ENCODE data around the gene SMIM35. TPM values are rescaled to one million over a fixed set of nuclear protein-coding genes. Genes with fewer than 3 reads are reported as not detected.

The SMIM35 gene
- total RNA-seq, 2 experiments from 2014 or later: not detected

GRCh38 chr11:117976445-117976844 is 110.3 kb downstream of the SMIM35 start:
- Mint-ChIP-seq H3K9me3 (peaks cover 5% of the 10 kb centered on the region), H3K4me1 (peaks cover 82% of the 10 kb centered on the region), H3K27me3 (no peaks in the 10 kb centered on the region), H3K4me3 (no peak overlapping the region), H3K27ac (peak overlapping the region; percentile 85), H3K36me3 (peaks cover 42% of the 10 kb centered on the region)
- DNase-seq: no peak

DNA sequence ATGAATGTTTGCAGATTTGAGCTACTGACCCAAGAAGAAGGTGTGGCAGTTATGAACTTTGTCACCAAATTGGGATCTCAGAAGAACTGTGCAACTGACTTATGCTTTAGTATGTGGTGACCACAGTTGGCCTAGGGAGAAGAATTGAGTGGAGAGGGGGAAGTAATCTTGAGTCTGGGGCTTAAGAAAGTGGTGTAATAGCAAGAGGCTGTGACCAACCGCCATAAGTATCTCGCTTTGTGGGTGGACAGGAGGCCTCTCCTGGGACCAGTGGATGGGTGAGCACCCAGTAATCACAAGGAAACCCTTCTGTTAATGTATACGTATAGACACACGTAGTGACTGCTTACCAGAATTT is 113.3 kb downstream of the SMIM35 start:
- H3K36me3 Mint-ChIP-seq: peaks cover 35% of the 10 kb centered on the region
- no peak for DNase-seq
- H3K4me3 Mint-ChIP-seq: no peak overlapping the region
- no peaks in the 10 kb centered on the region for H3K27me3 Mint-ChIP-seq
- peaks cover 5% of the 10 kb centered on the region for H3K9me3 Mint-ChIP-seq
- peaks cover 89% of the 10 kb centered on the region for H3K4me1 Mint-ChIP-seq
- H3K27ac Mint-ChIP-seq: peak overlapping the region; percentile 50

DNA sequence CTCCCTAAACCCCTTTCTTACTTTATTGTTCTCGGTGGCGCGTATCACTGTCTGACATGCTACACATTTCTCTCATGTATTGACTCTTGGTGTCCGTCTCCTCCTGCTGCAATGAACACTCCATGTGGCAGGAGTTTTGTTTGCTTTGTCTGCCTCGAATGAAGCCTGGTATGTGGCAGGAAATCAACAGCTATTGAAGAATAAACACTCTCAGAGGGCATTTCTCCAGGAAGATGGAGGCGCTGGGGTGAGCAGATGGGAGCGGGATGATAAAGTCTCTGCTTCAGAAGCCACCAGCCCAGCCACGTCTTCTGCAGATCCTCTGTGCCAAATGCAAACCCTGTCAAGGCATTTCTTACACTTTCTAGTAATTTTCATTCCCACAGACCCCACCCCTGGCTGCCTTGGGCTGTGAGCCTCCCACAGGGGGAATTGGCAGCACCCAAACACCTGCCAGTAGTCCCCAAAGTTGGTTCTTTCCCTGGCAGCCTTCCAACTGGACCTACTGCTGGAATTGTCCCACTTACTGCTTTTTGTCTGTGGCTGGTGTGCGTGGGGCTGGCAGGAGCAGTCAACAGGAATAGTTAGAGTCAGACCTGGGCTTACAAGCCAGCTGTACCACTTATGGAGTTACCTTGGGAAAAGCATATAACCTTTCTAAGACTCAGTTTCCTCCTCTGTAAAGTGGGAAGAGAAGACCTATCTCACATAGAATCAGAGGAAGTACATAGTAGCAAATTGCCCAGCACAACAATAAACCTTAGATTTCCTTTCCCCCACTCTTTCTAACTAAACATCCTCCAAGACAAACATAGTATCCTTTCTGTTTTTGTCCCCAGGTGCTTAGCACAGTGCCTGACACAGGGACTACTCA is 113.9 kb downstream of the SMIM35 start:
- DNase-seq: no peak
- peaks cover 85% of the 10 kb centered on the region for H3K4me1 Mint-ChIP-seq
- peak overlapping the region; percentile 66 for H3K27ac Mint-ChIP-seq
- H3K4me3 Mint-ChIP-seq: no peak overlapping the region
- H3K27me3 Mint-ChIP-seq: no peaks in the 10 kb centered on the region
- H3K36me3 Mint-ChIP-seq: peaks cover 32% of the 10 kb centered on the region
- H3K9me3 Mint-ChIP-seq: peaks cover 5% of the 10 kb centered on the region

GRCh38 chr11:117972044-117972443 is 114.7 kb downstream of the SMIM35 start:
- peaks cover 24% of the 10 kb centered on the region for H3K36me3 Mint-ChIP-seq
- H3K4me1 Mint-ChIP-seq: peaks cover 76% of the 10 kb centered on the region
- H3K27ac Mint-ChIP-seq: no peak overlapping the region
- peaks cover 2% of the 10 kb centered on the region for H3K9me3 Mint-ChIP-seq
- H3K4me3 Mint-ChIP-seq: no peak overlapping the region
- no peak for DNase-seq
- H3K27me3 Mint-ChIP-seq: no peaks in the 10 kb centered on the region

GRCh38 chr11:117970400-117971024 is 116.3 kb downstream of the SMIM35 start:
- Mint-ChIP-seq H3K36me3 (peaks cover 10% of the 10 kb centered on the region), H3K27me3 (no peaks in the 10 kb centered on the region), H3K9me3 (no peaks in the 10 kb centered on the region), H3K27ac (peak overlapping the region; percentile 80), H3K4me3 (peak overlapping the region; percentile 9), H3K4me1 (peaks cover 66% of the 10 kb centered on the region)
- DNase-seq: peak; percentile 28

GRCh38 chr11:117969160-117969991 is 117.4 kb downstream of the SMIM35 start:
- Mint-ChIP-seq H3K27ac (peak overlapping the region; percentile 43), H3K27me3 (no peaks in the 10 kb centered on the region), H3K4me3 (no peak overlapping the region), H3K36me3 (peaks cover 3% of the 10 kb centered on the region), H3K4me1 (peaks cover 55% of the 10 kb centered on the region), H3K9me3 (no peaks in the 10 kb centered on the region)
- DNase-seq: no peak

DNA sequence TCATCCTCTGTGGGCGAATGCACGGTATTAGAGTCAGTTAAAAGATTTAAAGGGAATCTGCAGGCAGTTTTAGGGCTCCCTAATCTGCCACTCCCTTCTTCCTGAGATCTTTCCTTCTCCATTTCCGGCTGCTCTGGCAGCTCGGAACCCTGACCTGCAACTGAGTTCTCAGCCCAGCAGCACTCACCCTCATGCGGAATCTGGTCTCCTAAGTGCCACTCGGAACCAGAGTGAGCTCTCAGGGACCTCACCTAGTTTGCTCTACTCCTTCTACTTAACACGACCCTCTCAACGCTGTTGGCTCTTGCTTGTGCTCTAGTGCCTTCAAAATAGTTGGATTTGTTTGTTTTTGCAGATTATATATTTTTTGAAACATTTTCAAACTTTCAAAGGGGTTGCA is 119.9 kb downstream of the SMIM35 start:
- Mint-ChIP-seq H3K4me1 (peaks cover 33% of the 10 kb centered on the region), H3K36me3 (peaks cover 5% of the 10 kb centered on the region), H3K9me3 (no peaks in the 10 kb centered on the region), H3K27ac (no peak overlapping the region), H3K4me3 (no peak overlapping the region), H3K27me3 (no peaks in the 10 kb centered on the region)
- DNase-seq: no peak

- Mint-ChIP-seq H3K9me3 (peaks cover 11% of the 10 kb centered on the region), H3K4me3 (no peak overlapping the region), H3K36me3 (peaks cover 19% of the 10 kb centered on the region), H3K27me3 (no peaks in the 10 kb centered on the region), H3K4me1 (peaks cover 33% of the 10 kb centered on the region), H3K27ac (no peak overlapping the region)
- DNase-seq: no peak
These were observed 123.9 kb downstream of the SMIM35 start for GRCh38 chr11:117962826-117963225.

DNA sequence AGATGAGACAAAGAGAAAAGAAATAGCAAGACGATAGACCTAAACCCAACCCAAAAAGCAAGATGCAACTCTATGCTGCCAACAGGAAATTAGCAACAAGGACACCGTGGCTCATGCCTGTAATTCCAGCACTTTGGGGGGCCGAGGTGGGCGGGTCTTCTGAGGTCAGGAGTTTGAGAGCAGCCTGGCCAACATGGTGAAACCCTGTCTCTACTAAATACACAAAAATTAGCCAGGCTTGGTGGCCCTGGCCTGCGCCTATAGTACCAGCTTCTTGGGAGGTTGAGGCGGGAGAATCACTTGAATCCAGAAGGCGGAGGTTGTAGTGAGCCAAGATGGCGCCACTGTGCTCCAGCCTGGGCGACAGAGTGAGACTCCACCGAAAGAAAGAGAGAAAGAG is 124.9 kb downstream of the SMIM35 start:
- DNase-seq: no peak
- peaks cover 26% of the 10 kb centered on the region for H3K36me3 Mint-ChIP-seq
- H3K4me1 Mint-ChIP-seq: peaks cover 33% of the 10 kb centered on the region
- H3K27ac Mint-ChIP-seq: no peak overlapping the region
- no peaks in the 10 kb centered on the region for H3K27me3 Mint-ChIP-seq
- peaks cover 17% of the 10 kb centered on the region for H3K9me3 Mint-ChIP-seq
- no peak overlapping the region for H3K4me3 Mint-ChIP-seq

GRCh38 chr11:117960406-117960805 is 126.4 kb downstream of the SMIM35 start:
- peaks cover 30% of the 10 kb centered on the region for H3K36me3 Mint-ChIP-seq
- no peak for DNase-seq
- peak overlapping the region; percentile 72 for H3K27ac Mint-ChIP-seq
- peaks cover 20% of the 10 kb centered on the region for H3K9me3 Mint-ChIP-seq
- H3K27me3 Mint-ChIP-seq: no peaks in the 10 kb centered on the region
- H3K4me3 Mint-ChIP-seq: peak overlapping the region; percentile 6
- H3K4me1 Mint-ChIP-seq: peaks cover 33% of the 10 kb centered on the region

DNA sequence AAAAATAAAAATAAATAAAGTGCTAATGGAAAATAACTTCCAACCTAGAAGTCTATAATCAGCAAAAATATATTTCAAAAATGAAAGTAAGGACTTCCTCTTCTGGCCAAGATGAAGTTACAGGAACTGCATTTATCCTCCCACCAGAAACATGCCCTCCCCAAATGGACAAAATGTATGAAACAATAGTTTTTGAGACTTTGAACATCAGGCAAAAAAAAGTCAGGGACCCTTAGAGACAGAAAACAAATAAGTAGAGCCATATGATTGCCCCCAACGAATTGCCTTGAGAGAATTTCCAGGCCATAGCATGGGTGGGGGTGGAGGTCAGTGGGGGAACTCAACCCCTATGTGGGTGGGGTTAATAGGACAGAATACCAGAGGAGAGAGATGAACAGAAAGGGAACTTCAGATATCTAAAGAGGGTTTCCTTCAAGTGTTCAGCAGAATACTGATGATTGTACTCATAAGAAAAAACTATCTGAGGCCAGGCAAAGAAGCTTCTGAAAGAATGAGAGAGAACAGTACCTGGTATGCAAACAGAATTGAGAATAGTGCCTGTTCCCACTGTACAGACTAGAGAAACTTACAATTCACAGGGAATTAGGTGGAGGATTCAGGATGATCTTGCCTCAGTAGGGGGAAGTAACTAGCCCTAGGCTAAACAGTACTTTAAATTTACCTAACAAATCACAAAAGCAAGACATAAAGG is 127.2 kb downstream of the SMIM35 start:
- H3K36me3 Mint-ChIP-seq: peaks cover 30% of the 10 kb centered on the region
- H3K4me1 Mint-ChIP-seq: peaks cover 37% of the 10 kb centered on the region
- H3K4me3 Mint-ChIP-seq: peak overlapping the region; percentile 30

DNA sequence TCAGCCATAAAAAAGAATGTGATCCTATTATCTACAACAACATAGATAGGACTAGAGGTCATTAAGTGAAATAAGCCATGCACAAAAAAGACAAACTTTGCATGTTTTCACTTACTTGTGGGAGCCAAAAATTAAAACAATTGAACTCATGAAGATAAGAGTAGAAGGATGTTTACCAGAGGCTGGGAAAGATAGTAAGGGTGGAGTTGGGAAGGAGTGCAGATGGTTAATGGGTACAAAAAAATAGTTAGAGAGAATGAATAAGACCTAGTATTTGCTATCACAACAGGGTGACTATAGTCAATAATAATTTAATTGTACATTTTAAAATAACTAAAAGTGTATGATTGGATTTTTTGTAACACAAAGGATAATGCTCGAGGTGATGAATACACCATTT is 127.8 kb downstream of the SMIM35 start:
- DNase-seq: no peak
- no peaks in the 10 kb centered on the region for H3K27me3 Mint-ChIP-seq
- H3K36me3 Mint-ChIP-seq: peaks cover 30% of the 10 kb centered on the region
- H3K9me3 Mint-ChIP-seq: peaks cover 20% of the 10 kb centered on the region
- no peak overlapping the region for H3K27ac Mint-ChIP-seq
- H3K4me3 Mint-ChIP-seq: no peak overlapping the region
- H3K4me1 Mint-ChIP-seq: peaks cover 42% of the 10 kb centered on the region

More for the DNA sequence above, 127.2 kb downstream of the SMIM35 start:
- Mint-ChIP-seq H3K9me3 (peaks cover 20% of the 10 kb centered on the region), H3K27me3 (no peaks in the 10 kb centered on the region), H3K27ac (peak overlapping the region; percentile 72)
- DNase-seq: no peak
